HEK293 (cell line): ENCODE data around the gene SERPINH1.

Experiments
- CTCF ChIA-PET: fragments of 350-600 bp; formaldehyde crosslinking; extraction: SDS; loops from one replicate; lab custom pipeline; 2021; ENCODE audit warnings: antibody characterized with exemption; lab: Yijun Ruan, JAX
- POLR2A ChIA-PET: fragments of 300-600 bp; formaldehyde crosslinking; extraction: SDS; loops from one replicate; lab custom pipeline; 2020; ENCODE audit warnings: antibody characterized with exemption, inconsistent platforms; lab: Yijun Ruan, JAX
- H3K27ac ChIP-seq: fragments of 200-500 bp; sonication (Bioruptor generic); 2 replicates; pipeline ENCODE4 v1.5.1; 2014; ENCODE audit warnings: low read depth, low read length, control low read depth, inconsistent platforms; ENCODE audit errors: extremely low read depth
- H3K36me3 ChIP-seq, 2 experiments: fragments of 200-500 bp in 1 of 2; sonication (Bioruptor generic) in 1 of 2; 1 replicate in 1 of 2; 2 replicates in 1 of 2; pipeline ENCODE4 v1.5.1; 2014 to 2017; ENCODE audit warnings: inconsistent platforms in 2 of 2, low read length in 2 of 2; ENCODE audit not compliant: control insufficient read depth in 2 of 2, insufficient read depth in 1 of 2
- H3K4me1 ChIP-seq: fragments of 200-500 bp; sonication (Bioruptor generic); 2 replicates; pipeline ENCODE4 v1.5.1; 2014; ENCODE audit warnings: mild to moderate bottlenecking, low read length, inconsistent platforms; ENCODE audit not compliant: control insufficient read depth, insufficient read depth
- H3K4me3 ChIP-seq: 2 replicates; pipeline ENCODE4 v1.5.1; 2011; ENCODE audit warnings: low read depth, mild to moderate bottlenecking, control low read depth, low read length, moderate library complexity
- H3K9me3 ChIP-seq: fragments of 200-500 bp; sonication (Bioruptor generic); 2 replicates; pipeline ENCODE4 v1.5.1; 2014; ENCODE audit warnings: low read depth, low read length, inconsistent platforms; ENCODE audit not compliant: control insufficient read depth, insufficient read depth
- GLI2 ChIP-seq: fragments of 450-650 bp; formaldehyde crosslinking; IDR thresholded peaks from 2 replicates; pipeline ENCODE4; 2017; ENCODE audit warnings: missing biosample characterization, missing genetic modification characterization, low read depth, borderline replicate concordance
- HOXA7 ChIP-seq: sonication (generic); formaldehyde crosslinking; IDR thresholded peaks from 2 replicates; pipeline ENCODE4 v1.8.1; 2022; ENCODE audit warnings: missing genetic modification reagents, borderline replicate concordance
- MEIS1 ChIP-seq: sonication (generic); formaldehyde crosslinking; IDR thresholded peaks from 2 replicates; pipeline ENCODE4 v1.8.1; 2022; ENCODE audit warnings: missing genetic modification reagents, mild to moderate bottlenecking, borderline replicate concordance
- SP7 ChIP-seq: fragments of 450-650 bp; formaldehyde crosslinking; IDR thresholded peaks from 2 replicates; pipeline ENCODE4 v1.5.1; 2016; ENCODE audit warnings: missing biosample characterization, missing genetic modification characterization
- ZFHX2 ChIP-seq: fragments of 450-650 bp; formaldehyde crosslinking; conservative IDR thresholded peaks from 2 replicates; pipeline ENCODE4 v1.5.1; 2016; ENCODE audit warnings: missing biosample characterization, missing genetic modification characterization
- ZNF10 ChIP-seq: fragments of 450-650 bp; formaldehyde crosslinking; IDR thresholded peaks from 2 replicates; pipeline ENCODE4 v1.5.1; 2017; ENCODE audit warnings: missing biosample characterization, missing genetic modification characterization
- ZNF138 ChIP-seq: fragments of 450-650 bp; formaldehyde crosslinking; IDR thresholded peaks from 2 replicates; pipeline ENCODE4 v1.5.1; 2016; ENCODE audit warnings: missing biosample characterization, missing genetic modification characterization, borderline replicate concordance
- ZNF2 ChIP-seq: fragments of 450-650 bp; formaldehyde crosslinking; IDR thresholded peaks from 2 replicates; pipeline ENCODE4 v1.5.1; 2016; ENCODE audit warnings: missing biosample characterization, missing genetic modification characterization
- ZNF311 ChIP-seq: fragments of 450-650 bp; formaldehyde crosslinking; IDR thresholded peaks from 2 replicates; pipeline ENCODE4 v1.5.1; 2017; ENCODE audit warnings: missing biosample characterization, missing genetic modification characterization, borderline replicate concordance
- ZNF394 ChIP-seq: fragments of 450-650 bp; formaldehyde crosslinking; IDR thresholded peaks from 2 replicates; pipeline ENCODE4 v1.5.1; 2016; ENCODE audit warnings: missing biosample characterization, missing genetic modification characterization, mild to moderate bottlenecking, moderate library complexity, borderline replicate concordance
- ZNF521 ChIP-seq: fragments of 450-650 bp; formaldehyde crosslinking; IDR thresholded peaks from 2 replicates; pipeline ENCODE4 v1.5.1; 2017; ENCODE audit warnings: missing biosample characterization, mild to moderate bottlenecking, missing genetic modification characterization
- ZNF548 ChIP-seq: fragments of 450-650 bp; formaldehyde crosslinking; IDR thresholded peaks from 2 replicates; pipeline ENCODE4 v1.5.1; 2016; ENCODE audit warnings: missing biosample characterization, missing genetic modification characterization
- ZNF555 ChIP-seq: fragments of 450-650 bp; formaldehyde crosslinking; conservative IDR thresholded peaks from 2 replicates; pipeline ENCODE4 v1.5.1; 2017; ENCODE audit warnings: missing biosample characterization, mild to moderate bottlenecking, missing genetic modification characterization, inconsistent platforms
- ZNF623 ChIP-seq: fragments of 450-650 bp; formaldehyde crosslinking; IDR thresholded peaks from 2 replicates; pipeline ENCODE4 v1.5.1; 2016; ENCODE audit warnings: missing biosample characterization, missing genetic modification characterization
- ZNF664 ChIP-seq: fragments of 450-650 bp; formaldehyde crosslinking; IDR thresholded peaks from 2 replicates; pipeline ENCODE4 v1.5.1; 2016; ENCODE audit warnings: missing biosample characterization, missing genetic modification characterization
- ZNF677 ChIP-seq: fragments of 450-650 bp; IDR thresholded peaks from 2 replicates; pipeline ENCODE4 v1.5.0; 2018; ENCODE audit warnings: missing biosample characterization, mild to moderate bottlenecking, missing genetic modification characterization, moderate library complexity
- ZNF768 ChIP-seq: fragments of 450-650 bp; formaldehyde crosslinking; IDR thresholded peaks from 2 replicates; pipeline ENCODE4 v1.5.1; 2018; ENCODE audit warnings: missing biosample characterization, mild to moderate bottlenecking, missing genetic modification characterization
- TF ChIP-seq, protein P1 (sequence below): fragments of 450-650 bp; formaldehyde crosslinking; IDR thresholded peaks from 2 replicates; pipeline ENCODE4 v1.5.1; 2016; ENCODE audit warnings: missing biosample characterization, missing genetic modification characterization
- TF ChIP-seq, protein P2 (sequence below): fragments of 450-650 bp; formaldehyde crosslinking; IDR thresholded peaks from 2 replicates; pipeline ENCODE4 v1.5.1; 2017; ENCODE audit warnings: missing biosample characterization, missing genetic modification characterization
- TF ChIP-seq, protein P3 (sequence below): fragments of 450-650 bp; formaldehyde crosslinking; IDR thresholded peaks from 2 replicates; pipeline ENCODE4 v1.5.1; 2016; ENCODE audit warnings: missing biosample characterization, missing genetic modification characterization, low read depth
- TF ChIP-seq, protein P4 (sequence below): fragments of 450-650 bp; formaldehyde crosslinking; IDR thresholded peaks from 2 replicates; pipeline ENCODE4 v1.5.0; 2017; ENCODE audit warnings: missing biosample characterization, missing genetic modification characterization, borderline replicate concordance

Gene SERPINH1

DNA sequence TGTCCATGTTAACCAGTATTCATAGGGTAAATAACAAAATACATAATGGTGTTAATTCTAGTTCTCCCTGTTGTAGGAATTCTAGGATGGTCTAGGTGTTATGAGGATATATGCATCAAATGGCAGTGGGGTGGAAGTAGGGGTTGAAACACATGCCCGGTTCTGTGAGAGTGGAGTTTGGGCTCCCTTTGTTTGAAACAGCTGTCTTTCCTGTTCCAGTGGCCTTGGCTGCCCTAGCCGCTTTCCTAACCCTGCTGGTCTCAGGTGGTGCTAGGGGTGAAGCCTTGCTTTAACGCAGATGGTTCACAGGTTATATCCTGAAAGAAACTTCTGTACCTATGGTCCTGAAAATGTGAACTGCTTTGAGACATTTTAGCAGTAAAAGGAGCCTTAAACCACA, 38.3 kb downstream of the SERPINH1 start (continued):
- TF ChIP-seq, protein P1, sequence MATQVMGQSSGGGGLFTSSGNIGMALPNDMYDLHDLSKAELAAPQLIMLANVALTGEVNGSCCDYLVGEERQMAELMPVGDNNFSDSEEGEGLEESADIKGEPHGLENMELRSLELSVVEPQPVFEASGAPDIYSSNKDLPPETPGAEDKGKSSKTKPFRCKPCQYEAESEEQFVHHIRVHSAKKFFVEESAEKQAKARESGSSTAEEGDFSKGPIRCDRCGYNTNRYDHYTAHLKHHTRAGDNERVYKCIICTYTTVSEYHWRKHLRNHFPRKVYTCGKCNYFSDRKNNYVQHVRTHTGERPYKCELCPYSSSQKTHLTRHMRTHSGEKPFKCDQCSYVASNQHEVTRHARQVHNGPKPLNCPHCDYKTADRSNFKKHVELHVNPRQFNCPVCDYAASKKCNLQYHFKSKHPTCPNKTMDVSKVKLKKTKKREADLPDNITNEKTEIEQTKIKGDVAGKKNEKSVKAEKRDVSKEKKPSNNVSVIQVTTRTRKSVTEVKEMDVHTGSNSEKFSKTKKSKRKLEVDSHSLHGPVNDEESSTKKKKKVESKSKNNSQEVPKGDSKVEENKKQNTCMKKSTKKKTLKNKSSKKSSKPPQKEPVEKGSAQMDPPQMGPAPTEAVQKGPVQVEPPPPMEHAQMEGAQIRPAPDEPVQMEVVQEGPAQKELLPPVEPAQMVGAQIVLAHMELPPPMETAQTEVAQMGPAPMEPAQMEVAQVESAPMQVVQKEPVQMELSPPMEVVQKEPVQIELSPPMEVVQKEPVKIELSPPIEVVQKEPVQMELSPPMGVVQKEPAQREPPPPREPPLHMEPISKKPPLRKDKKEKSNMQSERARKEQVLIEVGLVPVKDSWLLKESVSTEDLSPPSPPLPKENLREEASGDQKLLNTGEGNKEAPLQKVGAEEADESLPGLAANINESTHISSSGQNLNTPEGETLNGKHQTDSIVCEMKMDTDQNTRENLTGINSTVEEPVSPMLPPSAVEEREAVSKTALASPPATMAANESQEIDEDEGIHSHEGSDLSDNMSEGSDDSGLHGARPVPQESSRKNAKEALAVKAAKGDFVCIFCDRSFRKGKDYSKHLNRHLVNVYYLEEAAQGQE (tag by site-specific recombination), result no peak
- no peak for TF ChIP-seq MEIS1 (CRISPR knock-in tag)
- TF ChIP-seq, all 188 proteins: peak for 0

DNA sequence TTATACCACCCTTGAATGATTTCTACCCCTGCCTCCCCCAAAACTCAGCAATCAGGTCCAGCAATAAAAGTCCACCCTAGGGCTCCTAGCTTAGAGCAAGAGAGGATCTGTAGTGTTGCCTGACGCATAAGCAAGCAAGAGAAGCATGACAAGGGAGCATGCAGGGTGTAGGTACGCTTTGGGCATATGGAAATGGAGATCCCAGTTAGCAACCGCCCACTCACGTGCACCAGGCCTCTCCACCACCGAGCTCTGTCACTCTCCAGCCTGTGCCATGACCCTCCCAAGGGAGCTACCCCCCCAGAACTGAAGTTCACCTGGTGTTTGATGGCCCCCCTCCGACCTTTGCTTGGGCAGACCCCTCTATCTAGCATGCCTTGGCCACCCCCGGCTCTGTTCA, 39.4 kb downstream of the SERPINH1 start:
- Histone ChIP-seq H3K4me1 (no peaks in the 10 kb centered on the region), H3K27ac (no peak overlapping the region), H3K4me3 (no peak overlapping the region), H3K9me3 (no peaks in the 10 kb centered on the region), H3K36me3 (no peaks in the 10 kb centered on the region)
- ChIA-PET POLR2A (interaction anchor here (0.8 kb wide), 1 partner anchor 19 kb away, joined by 3 read pairs; no protein-coding TSS in a partner anchor), CTCF (interaction anchor here (1.0 to 2.8 kb wide), 2 partner anchors 26 to 161 kb away, joined by 4 to 8 read pairs; no protein-coding TSS in a partner anchor)
- TF ChIP-seq ZFHX2, result peak; percentile 28; the same call in 1 of the 2 replicates
- no peak for TF ChIP-seq ZNF555 (tag by site-specific recombination)
- TF ChIP-seq, protein P2, sequence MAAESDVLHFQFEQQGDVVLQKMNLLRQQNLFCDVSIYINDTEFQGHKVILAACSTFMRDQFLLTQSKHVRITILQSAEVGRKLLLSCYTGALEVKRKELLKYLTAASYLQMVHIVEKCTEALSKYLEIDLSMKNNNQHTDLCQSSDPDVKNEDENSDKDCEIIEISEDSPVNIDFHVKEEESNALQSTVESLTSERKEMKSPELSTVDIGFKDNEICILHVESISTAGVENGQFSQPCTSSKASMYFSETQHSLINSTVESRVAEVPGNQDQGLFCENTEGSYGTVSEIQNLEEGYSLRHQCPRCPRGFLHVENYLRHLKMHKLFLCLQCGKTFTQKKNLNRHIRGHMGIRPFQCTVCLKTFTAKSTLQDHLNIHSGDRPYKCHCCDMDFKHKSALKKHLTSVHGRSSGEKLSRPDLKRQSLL, result no peak

DNA sequence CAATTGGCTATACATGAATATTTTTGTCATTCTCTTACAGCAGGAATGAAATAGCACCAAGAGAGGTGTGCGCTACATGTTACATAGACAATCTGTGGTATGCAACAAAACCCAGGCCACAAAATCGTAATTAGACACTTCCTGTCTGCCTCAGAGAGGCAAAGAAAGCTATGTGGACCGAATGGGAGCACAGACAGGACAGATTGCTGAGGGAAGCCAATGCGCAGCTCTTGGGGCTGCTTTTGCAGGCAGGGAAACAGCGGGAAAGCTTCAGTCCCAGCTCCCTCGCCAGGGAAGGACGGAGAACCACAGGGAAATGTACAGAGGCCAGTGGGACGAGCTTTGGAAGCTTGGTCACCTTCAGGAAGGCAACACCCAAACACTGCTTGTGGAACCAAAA, 40.9 kb downstream of the SERPINH1 start:
- ChIA-PET CTCF (interaction anchor here (0.5 to 0.7 kb wide), 2 partner anchors 49 to 293 kb away, joined by 3 to 4 read pairs; no protein-coding TSS in a partner anchor), POLR2A (no interaction called here)
- no peak overlapping the region for H3K27ac ChIP-seq

More for the DNA sequence above, 40.9 kb downstream of the SERPINH1 start:
- TF ChIP-seq ZNF10 (tag by site-specific recombination) (no peak), ZNF623 (tag by site-specific recombination) (no peak), ZNF394 (tag by site-specific recombination) (no peak), ZNF768 (no peak), ZNF138 (no peak), ZNF2 (tag by site-specific recombination) (no peak), ZNF311 (tag by site-specific recombination) (no peak), ZNF664 (tag by site-specific recombination) (no peak), ZNF548 (no peak), GLI2 (tag by site-specific recombination) (no peak), HOXA7 (CRISPR knock-in tag) (no peak), ZNF521 (tag by site-specific recombination) (no peak), ZNF677 (no peak), SP7 (no peak)
- TF ChIP-seq, protein P3, sequence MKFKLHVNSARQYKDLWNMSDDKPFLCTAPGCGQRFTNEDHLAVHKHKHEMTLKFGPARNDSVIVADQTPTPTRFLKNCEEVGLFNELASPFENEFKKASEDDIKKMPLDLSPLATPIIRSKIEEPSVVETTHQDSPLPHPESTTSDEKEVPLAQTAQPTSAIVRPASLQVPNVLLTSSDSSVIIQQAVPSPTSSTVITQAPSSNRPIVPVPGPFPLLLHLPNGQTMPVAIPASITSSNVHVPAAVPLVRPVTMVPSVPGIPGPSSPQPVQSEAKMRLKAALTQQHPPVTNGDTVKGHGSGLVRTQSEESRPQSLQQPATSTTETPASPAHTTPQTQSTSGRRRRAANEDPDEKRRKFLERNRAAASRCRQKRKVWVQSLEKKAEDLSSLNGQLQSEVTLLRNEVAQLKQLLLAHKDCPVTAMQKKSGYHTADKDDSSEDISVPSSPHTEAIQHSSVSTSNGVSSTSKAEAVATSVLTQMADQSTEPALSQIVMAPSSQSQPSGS, result no peak
- TF ChIP-seq, protein P4, sequence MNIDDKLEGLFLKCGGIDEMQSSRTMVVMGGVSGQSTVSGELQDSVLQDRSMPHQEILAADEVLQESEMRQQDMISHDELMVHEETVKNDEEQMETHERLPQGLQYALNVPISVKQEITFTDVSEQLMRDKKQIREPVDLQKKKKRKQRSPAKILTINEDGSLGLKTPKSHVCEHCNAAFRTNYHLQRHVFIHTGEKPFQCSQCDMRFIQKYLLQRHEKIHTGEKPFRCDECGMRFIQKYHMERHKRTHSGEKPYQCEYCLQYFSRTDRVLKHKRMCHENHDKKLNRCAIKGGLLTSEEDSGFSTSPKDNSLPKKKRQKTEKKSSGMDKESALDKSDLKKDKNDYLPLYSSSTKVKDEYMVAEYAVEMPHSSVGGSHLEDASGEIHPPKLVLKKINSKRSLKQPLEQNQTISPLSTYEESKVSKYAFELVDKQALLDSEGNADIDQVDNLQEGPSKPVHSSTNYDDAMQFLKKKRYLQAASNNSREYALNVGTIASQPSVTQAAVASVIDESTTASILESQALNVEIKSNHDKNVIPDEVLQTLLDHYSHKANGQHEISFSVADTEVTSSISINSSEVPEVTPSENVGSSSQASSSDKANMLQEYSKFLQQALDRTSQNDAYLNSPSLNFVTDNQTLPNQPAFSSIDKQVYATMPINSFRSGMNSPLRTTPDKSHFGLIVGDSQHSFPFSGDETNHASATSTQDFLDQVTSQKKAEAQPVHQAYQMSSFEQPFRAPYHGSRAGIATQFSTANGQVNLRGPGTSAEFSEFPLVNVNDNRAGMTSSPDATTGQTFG (tag by site-specific recombination), result no peak
- no peaks in the 10 kb centered on the region for H3K36me3 ChIP-seq
- H3K4me3 ChIP-seq, result no peak overlapping the region
- no peaks in the 10 kb centered on the region for H3K4me1 ChIP-seq
- H3K9me3 ChIP-seq, result no peaks in the 10 kb centered on the region
